Measurements from ENCODE around the gene ABCC2. TPM values are rescaled to one million over a fixed set of nuclear protein-coding genes. Genes with fewer than 3 reads are reported as not detected.

ABCC2 gene
- total and polyA plus RNA-seq, 9 of the 15 experiments (the other 6 are each of a cell fraction or from before 2014, with no cell fraction given) = 0.03 to 0.18 (median 0.10) TPM; not detected in 1

- in situ Hi-C loops (cut with MboI) = no loop called here
- 0% methylated on average over 3 of the region's 3 CpGs for WGBS (ENCODE audit: insufficient coverage, low coverage, missing lambda C conversion rate)
- DNase-seq (ENCODE audit: extremely low read depth in 1 of 4, low spot score in 3 of 4) = no peak
- ATAC-seq = no peak
- CTCF ChIA-PET (ENCODE audit: low intra/inter-chr PET ratio) = no interaction called here
- Histone ChIP-seq H3K4me1 (replicated peaks in 1 of 2; ENCODE audit: control insufficient read depth in 2 of 2, insufficient read depth in 2 of 2, low read length in 2 of 2) (no peaks in the 10 kb centered on the region), H4K20me1 (replicated peaks; ENCODE audit: control insufficient read depth, insufficient read depth, low read length) (no peaks in the 10 kb centered on the region), H3K4me3 (no peak overlapping the region), H3K9me3 (replicated peaks; ENCODE audit: control insufficient read depth, insufficient read depth, low read depth, low read length) (no peaks in the 10 kb centered on the region), H3K27ac (ENCODE audit: extremely low read depth, low read depth, low read length) (no peak overlapping the region), H3K27me3 (ENCODE audit: control insufficient read depth in 2 of 2, insufficient read depth in 2 of 2, low read length in 2 of 2) (peaks cover 6 to 9% of the 10 kb centered on the region in 2 experiments; a peak in 3 of 5 replicates), H3K9me1 (ENCODE audit: control insufficient read depth, insufficient read depth, low read length) (no peaks in the 10 kb centered on the region), H3K9ac (ENCODE audit: insufficient read depth in 1 of 2, low read depth in 2 of 2, low read length in 2 of 2) (no peak overlapping the region), H3K36me3 (ENCODE audit: control insufficient read depth, insufficient read depth, low read length) (no peaks in the 10 kb centered on the region), H3K79me2 (ENCODE audit: control insufficient read depth, insufficient read depth, low read length) (no peaks in the 10 kb centered on the region), H3K4me2 (ENCODE audit: insufficient read depth, low read length) (no peak overlapping the region), H2AFZ (ENCODE audit: low read depth, low read length) (no peak overlapping the region)
- BruUV-seq (replicated peaks) = no TSS peak
- intact Hi-C loops (cut with micrococcal nuclease) = no loop called here
- TF ChIP-seq BRF2 (IDR thresholded peaks at IDR 0.05; ENCODE audit: borderline replicate concordance, insufficient read depth, insufficient read length) (no peak), ZNF57 (CRISPR knock-in tag; IDR thresholded peaks at IDR 0.05) (no peak), RBBP5 (IDR thresholded peaks at IDR 0.05; ENCODE audit: borderline replicate concordance, insufficient read depth, low read length, poor library complexity, severe bottlenecking) (no peak), EP300 (IDR thresholded peaks at IDR 0.05; ENCODE audit: low read length) (no peak), ZBTB1 (CRISPR knock-in tag; IDR thresholded peaks at IDR 0.05; ENCODE audit: borderline replicate concordance, low read depth) (no peak), MNT (conservative IDR thresholded peaks at IDR 0.05) (no peak), CTBP1 (IDR thresholded peaks at IDR 0.05; ENCODE audit: borderline replicate concordance) (no peak), ETS2 (tag; IDR thresholded peaks at IDR 0.05; ENCODE audit: borderline replicate concordance, poor library complexity, severe bottlenecking) (no peak), RREB1 (CRISPR knock-in tag; IDR thresholded peaks at IDR 0.05) (no peak), POLR2G (IDR thresholded peaks at IDR 0.05; ENCODE audit: low read depth, low read length) (no peak), ZNF507 (tag; conservative IDR thresholded peaks at IDR 0.05) (no peak), CREM (IDR thresholded peaks at IDR 0.05; ENCODE audit: low read depth) (no peak), HLTF (IDR thresholded peaks at IDR 0.05) (no peak)
- FAIRE-seq = no peak
- POLR2A ChIA-PET = no interaction called here
These were observed 22.0 kb downstream of the ABCC2 start for GRCh38 chr10:99804471-99804870.
